Ovary (tissue), 9 donors: ENCODE results near the gene JMJD7. TPM values are rescaled to one million over a fixed set of nuclear protein-coding genes. Genes with fewer than 3 reads are reported as not detected.

Experiments
- DNase-seq, 5 donors: peaks; one replicate each; pipeline ENCODE4 v3.0.0-alpha.2; 2019 to 2020
- H3K27ac ChIP-seq, 2 donors: fragments of 200-600 bp; one replicate each; pipeline versions ENCODE4 v1.5.1 to v1.8.0; 2019 to 2022
- H3K27me3 ChIP-seq: fragments of 200-600 bp; one replicate; pipeline ENCODE4 v1.8.0; 2022
- H3K36me3 ChIP-seq: fragments of 200-600 bp; sonication (generic); one replicate; pipeline ENCODE4 v1.5.1; 2019
- H3K4me1 ChIP-seq: one replicate; pipeline ENCODE4 v1.8.1; 2013; ENCODE audit warnings: mild to moderate bottlenecking, moderate library complexity; ENCODE audit not compliant: insufficient read depth
- H3K4me3 ChIP-seq: fragments of 200-600 bp; sonication (generic); one replicate; pipeline ENCODE4 v1.5.1; 2017
- H3K9me3 ChIP-seq, 2 donors: fragments of 200-600 bp in 1 of 2; sonication (generic) in 1 of 2; one replicate each; pipeline versions ENCODE4 v1.5.1 to v1.8.1; 2013 to 2019; ENCODE audit warnings: mild to moderate bottlenecking in 1 of 2, moderate library complexity in 1 of 2
- CTCF ChIP-seq, 3 donors: fragments of 450-650 bp in 2 of 3; fragments of 200-600 bp in 1 of 3; IDR thresholded peaks; one replicate each; pipeline versions ENCODE4 v1.5.1 to v1.8.0; 2016 to 2022; ENCODE audit warnings: antibody characterized with exemption in 3 of 3, mild to moderate bottlenecking in 1 of 3
- EP300 ChIP-seq: sonication (generic); formaldehyde crosslinking; IDR thresholded peaks from one replicate; pipeline ENCODE4 v1.6.1; 2017; ENCODE audit warnings: antibody characterized with exemption
- POLR2A ChIP-seq: fragments of 450-650 bp; IDR thresholded peaks from one replicate; pipeline ENCODE4 v1.6.1; 2017; ENCODE audit warnings: antibody characterized with exemption, mild to moderate bottlenecking, moderate library complexity
- WGBS, 3 donors: extraction: QIAGEN DNeasy Blood & Tissue Kit in 1 of 3; methylation state at CpG; one replicate each; pipeline versions ENCODE4 v1.1.5 to v1.1.7; 2013 to 2017; 5-methylcytosine and 5-hydroxymethylcytosine counted together
- intact Hi-C, 4 donors: fragments of 100-400 bp; cut with DNase I; formaldehyde crosslinking; loops; one replicate each; pipeline versions ENCODE4 v1.11.0 to v1.15.1; 2022 to 2023
- polyA plus RNA-seq, 2 donors: library from polyadenylated mRNA; stranded (reverse); fragments of 200-250 nt in 1 of 2; fragments of 350-450 nt in 1 of 2; fragmentation: Illumina TruSeq in 1 of 2; extraction: RNeasy Lipid Tissue Mini Kit (QIAGEN cat#74804) in 1 of 2; gene quantifications; one replicate each; pipeline ENCODE4 v1.2.3, GENCODE V29; 2013 to 2014
- total RNA-seq, 7 donors: library from RNA; depleted of rRNA in 2 of 7; stranded (reverse); fragments of >200 nt in 2 of 7; fragmentation: NEBNext Ultra II Directional in 3 of 7; extraction: Animal tissue kit (Norgen Biotek cat#: 25700) in 3 of 7; gene quantifications; one replicate each; pipeline versions ENCODE4 v1.1.0 to v1.2.4, GENCODE V29; 2016 to 2023
- donor health status: DM: no; HTN: no; CAD: no; lungs with moderate emphysema.
- donor health status: DM: no; HTN: no; CAD: no.
- donor health status: Bipolar disorder and iron deficiency.
- donor health status: DM: yes; HTN: yes; CAD: no.
- donor health status: DM: no; HTN: no; CAD: no.
- donor health status: DM: yes; HTN: yes; CAD: no.

Gene JMJD7
- total and polyA plus RNA-seq, 9 donors, result 3.0 to 21.4 (median 14.9) TPM

GRCh38 chr15:41858756-41859155 lies 30.9 kb downstream of the JMJD7 start:
- H3K9me3 ChIP-seq, result no peaks in the 10 kb centered on the region
- H3K36me3 ChIP-seq, result no peaks in the 10 kb centered on the region
- H3K27me3 ChIP-seq, result no peaks in the 10 kb centered on the region
- 83 to 88% (median 87%) methylated on average over 15 of the region's 15 CpGs for WGBS, 3 donors
- H3K27ac ChIP-seq, result no peak overlapping the region
- DNase-seq, result no peak
- TF ChIP-seq CTCF (IDR thresholded peaks at IDR 0.05) (no peak), EP300 (no peak), POLR2A (no peak)
- no peak overlapping the region for H3K4me3 ChIP-seq
- no peaks in the 10 kb centered on the region for H3K4me1 ChIP-seq
- intact Hi-C loops, result no loop called here

DNA sequence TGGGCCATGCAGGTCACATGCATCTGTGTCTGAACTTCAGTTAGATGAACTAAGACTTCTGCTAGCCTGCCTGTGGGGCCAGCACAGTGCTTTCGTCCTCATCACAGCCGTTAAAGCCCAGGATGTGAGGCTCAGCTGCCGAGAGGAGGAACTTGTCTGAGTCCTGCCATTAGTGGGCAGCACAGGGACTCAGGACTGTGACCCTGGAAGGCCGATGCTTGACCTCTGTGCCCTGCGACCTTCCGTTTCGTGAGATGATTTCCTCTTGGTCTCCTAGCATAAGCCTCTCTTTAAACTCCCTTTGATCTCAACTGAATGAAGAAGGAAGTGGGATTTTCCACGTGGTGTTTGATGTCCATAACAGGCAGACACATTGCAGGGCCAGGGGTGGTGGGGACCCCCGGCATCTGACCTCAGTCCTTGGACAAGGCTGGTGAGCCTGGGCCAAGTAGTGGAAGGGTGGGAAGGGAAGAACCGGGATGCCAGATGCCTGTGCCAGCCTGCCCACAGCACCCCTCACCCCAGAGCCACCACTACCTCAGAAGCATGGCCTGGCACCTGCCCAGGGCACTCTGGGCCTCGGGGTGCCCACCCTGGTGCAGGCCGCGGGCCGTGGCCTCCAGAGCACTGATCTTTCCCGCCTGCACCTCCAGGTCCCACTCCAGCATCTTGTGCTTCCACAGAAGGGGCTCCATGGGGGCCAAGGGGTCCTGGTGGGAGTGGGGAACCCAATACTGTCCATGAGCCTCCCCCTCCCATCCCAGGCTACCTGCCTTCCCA lies 32.3 kb downstream of the JMJD7 start:
- H3K4me3 ChIP-seq, result no peak overlapping the region
- H3K4me1 ChIP-seq, result no peaks in the 10 kb centered on the region
- TF ChIP-seq CTCF (IDR thresholded peaks at IDR 0.05), result no peak
- TF ChIP-seq POLR2A, result no peak
- TF ChIP-seq EP300, result no peak
- no peaks in the 10 kb centered on the region for H3K9me3 ChIP-seq
- 72 to 81% (median 72%) methylated on average over 14 to 15 of the region's 15 CpGs for WGBS, 3 donors
- DNase-seq, result no peak
- H3K27ac ChIP-seq, result no peak overlapping the region
- intact Hi-C loops, result no loop called here
- no peaks in the 10 kb centered on the region for H3K27me3 ChIP-seq
- H3K36me3 ChIP-seq, result no peaks in the 10 kb centered on the region

DNA sequence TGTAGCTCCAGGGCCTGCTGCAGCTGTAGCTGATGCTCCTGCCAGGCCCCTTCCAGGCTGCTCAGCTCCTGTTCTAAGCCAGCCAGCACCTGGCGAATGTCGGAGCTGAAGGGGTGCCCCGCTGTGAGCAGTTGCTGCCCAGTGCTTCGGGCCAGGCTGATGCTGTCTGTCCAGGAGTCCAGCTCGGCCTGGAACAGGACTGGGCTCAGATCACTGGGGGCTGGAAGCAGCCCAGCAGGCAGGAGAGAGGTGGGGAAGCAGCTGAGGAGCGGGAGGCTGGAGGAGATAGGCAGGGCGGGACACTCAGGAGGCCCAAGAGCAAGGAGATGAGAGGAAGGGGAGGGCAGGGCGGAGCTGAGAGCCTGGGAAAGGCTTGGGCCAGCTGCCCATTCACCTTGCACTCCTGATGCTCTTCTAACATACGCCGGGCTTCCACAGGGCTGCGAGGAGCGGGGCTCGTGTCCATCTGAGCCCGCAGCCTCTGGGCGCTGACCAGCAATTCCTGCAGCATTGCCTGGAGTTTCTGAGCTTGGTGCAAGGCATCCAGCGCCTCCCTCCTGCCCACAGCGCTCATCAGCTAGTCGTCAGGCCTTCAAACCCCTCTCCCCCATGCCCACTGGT lies 34.0 kb downstream of the JMJD7 start:
- no peaks in the 10 kb centered on the region for H3K36me3 ChIP-seq
- 78 to 87% (median 82%) methylated on average over 18 of the region's 18 CpGs for WGBS, 3 donors
- H3K27me3 ChIP-seq, result no peaks in the 10 kb centered on the region
- H3K27ac ChIP-seq, result no peak overlapping the region
- H3K9me3 ChIP-seq, result no peaks in the 10 kb centered on the region
- TF ChIP-seq POLR2A (no peak), EP300 (no peak), CTCF (IDR thresholded peaks at IDR 0.05) (no peak)
- intact Hi-C loops, result no loop called here
- no peaks in the 10 kb centered on the region for H3K4me1 ChIP-seq
- H3K4me3 ChIP-seq, result no peak overlapping the region
- DNase-seq, result no peak

GRCh38 chr15:41862515-41863116 lies 34.7 kb downstream of the JMJD7 start:
- H3K9me3 ChIP-seq, result no peaks in the 10 kb centered on the region
- no peak for DNase-seq
- no peaks in the 10 kb centered on the region for H3K27me3 ChIP-seq
- H3K4me3 ChIP-seq, result no peak overlapping the region
- 77 to 90% (median 87%) methylated on average over 15 to 19 of the region's 19 CpGs for WGBS, 3 donors
- intact Hi-C loops, result no loop called here
- H3K4me1 ChIP-seq, result no peaks in the 10 kb centered on the region
- TF ChIP-seq EP300, result no peak
- TF ChIP-seq POLR2A, result no peak
- no peak for TF ChIP-seq CTCF (IDR thresholded peaks at IDR 0.05)
- no peak overlapping the region for H3K27ac ChIP-seq
- H3K36me3 ChIP-seq, result no peaks in the 10 kb centered on the region
